ENCODE data around the gene RPLP1. TPM values are rescaled to one million over a fixed set of nuclear protein-coding genes. Genes with fewer than 3 reads are reported as not detected.
A peak's percentile ranks its signal among the peaks of the same experiment; 100 is the strongest.

RPLP1 gene
- total and polyA plus RNA-seq, 9 of the 15 experiments (the other 6 are each of a cell fraction or from before 2014, with no cell fraction given), result 76.3 to 3,053 (median 847) TPM

GRCh38 chr15:69457304-69458280 lies 5.0 kb downstream of the RPLP1 start (continued):
- TF ChIP-seq HMBOX1 (IDR thresholded peaks at IDR 0.05), result peak; percentile 98
- TF ChIP-seq SAFB (IDR thresholded peaks at IDR 0.05; ENCODE audit: borderline replicate concordance, low read depth, low read length), result no peak
- no peak for TF ChIP-seq RFX7 (CRISPR knock-in tag; IDR thresholded peaks at IDR 0.05)
- TF ChIP-seq FOSL1 (tag; conservative IDR thresholded peaks at IDR 0.05), result no peak
- no peak for TF ChIP-seq TEAD4 (IDR thresholded peaks at IDR 0.05; ENCODE audit: low read length)
- no peak for TF ChIP-seq TEAD4 (CRISPR knock-in tag; IDR thresholded peaks at IDR 0.05; ENCODE audit: borderline replicate concordance)
- TF ChIP-seq ARHGAP35 (IDR thresholded peaks at IDR 0.05; ENCODE audit: partially characterized antibody), result no peak
- no peak for TF ChIP-seq U2AF1 (optimal IDR thresholded peaks at IDR 0.05; ENCODE audit: low read depth, low read length)
- no peak for TF ChIP-seq FOXJ2 (tag; IDR thresholded peaks at IDR 0.05)
- no peak for TF ChIP-seq ZNF76 (CRISPR knock-in tag; IDR thresholded peaks at IDR 0.05; ENCODE audit: borderline replicate concordance)
- peak; percentile 23; the same call in 1 of the 2 replicates for TF ChIP-seq CBFA2T3 (IDR thresholded peaks at IDR 0.05)
- TF ChIP-seq VEZF1 (CRISPR knock-in tag; IDR thresholded peaks at IDR 0.05), result no peak
- TF ChIP-seq TCF3 (CRISPR knock-in tag; IDR thresholded peaks at IDR 0.05), result no peak
- TF ChIP-seq OTX1 (CRISPR knock-in tag; IDR thresholded peaks at IDR 0.05), result no peak
- peak; percentile 25; the same call in 1 of the 2 replicates for TF ChIP-seq POLR2G (IDR thresholded peaks at IDR 0.05; ENCODE audit: low read depth, low read length)
- no peak for TF ChIP-seq FOXA3 (CRISPR knock-in tag; conservative IDR thresholded peaks at IDR 0.05 in 1 of 2, IDR thresholded peaks at IDR 0.05 in 1 of 2)
- TF ChIP-seq KDM2B (CRISPR knock-in tag; IDR thresholded peaks at IDR 0.05), result no peak
- no peak for TF ChIP-seq E2F6 (IDR thresholded peaks at IDR 0.05; ENCODE audit: borderline replicate concordance in 1 of 2, extremely low read depth in 1 of 2, insufficient read depth in 1 of 2, insufficient read length in 1 of 2, low read depth in 1 of 2, low read length in 1 of 2, poor library complexity in 1 of 2, severe bottlenecking in 1 of 2)
- no peak for TF ChIP-seq POLR3G (IDR thresholded peaks at IDR 0.05; ENCODE audit: extremely low read depth, insufficient read length, insufficient replicate concordance)
- TF ChIP-seq KLF10 (CRISPR knock-in tag; IDR thresholded peaks at IDR 0.05), result no peak
- no peak for TF ChIP-seq HBP1 (CRISPR knock-in tag; IDR thresholded peaks at IDR 0.05)
- peak; percentile 36; the same call in 1 of the 2 replicates for TF ChIP-seq CTBP1 (IDR thresholded peaks at IDR 0.05; ENCODE audit: borderline replicate concordance)

Measured in K562 (cell line).